Breast epithelium (tissue), 4 donors: ENCODE data around the gene TBRG4. TPM values are rescaled to one million over a fixed set of nuclear protein-coding genes. Genes with fewer than 3 reads are reported as not detected.

Experiments used
- DNase-seq, 2 donors: peaks; one replicate each; pipeline ENCODE4 v3.0.0-alpha.2; 2019; ENCODE audit warnings: low spot score in 2 of 2
- H3K27ac ChIP-seq, 2 donors: fragments of 200-600 bp; sonication (generic) in 1 of 2; one replicate each; pipeline ENCODE4 v1.5.1; 2016 to 2019; ENCODE audit warnings: mild to moderate bottlenecking in 1 of 2
- H3K27me3 ChIP-seq, 2 donors: fragments of 200-600 bp; sonication (generic) in 1 of 2; one replicate each; pipeline versions ENCODE4 v1.5.1 to v1.6.0; 2017 to 2019; ENCODE audit warnings: control low read depth in 1 of 2, mild to moderate bottlenecking in 1 of 2
- H3K36me3 ChIP-seq: fragments of 200-600 bp; one replicate; pipeline ENCODE4 v1.5.1; 2019
- H3K4me1 ChIP-seq, 2 donors: fragments of 200-600 bp; sonication (generic); one replicate each; pipeline ENCODE4 v1.5.1; 2016 to 2019; ENCODE audit warnings: control low read depth in 1 of 2
- H3K4me3 ChIP-seq, 3 donors: fragments of 200-600 bp; sonication (generic); 1 replicate in 2 of 3; 2 replicates in 1 of 3; pipeline ENCODE4 v1.5.1; 2016 to 2019; ENCODE audit warnings: mild to moderate bottlenecking in 3 of 3, moderate library complexity in 2 of 3
- H3K9me3 ChIP-seq, 2 donors: fragments of 200-600 bp; sonication (generic) in 1 of 2; one replicate each; pipeline ENCODE4 v1.5.1; 2016 to 2019; ENCODE audit warnings: control low read depth in 1 of 2
- CTCF ChIP-seq, 3 donors: fragments of 450-650 bp; IDR thresholded peaks; one replicate each; pipeline ENCODE4 v1.5.1; 2016 to 2017; ENCODE audit warnings: antibody characterized with exemption in 3 of 3, mild to moderate bottlenecking in 3 of 3, moderate library complexity in 3 of 3
- POLR2A ChIP-seq: fragments of 450-650 bp; IDR thresholded peaks from one replicate; pipeline ENCODE4 v1.6.1; 2016; ENCODE audit warnings: antibody characterized with exemption, mild to moderate bottlenecking, moderate library complexity
- POLR2AphosphoS5 ChIP-seq, 3 donors: sonication (generic); formaldehyde crosslinking; IDR thresholded peaks; one replicate each; pipeline ENCODE4 v1.6.1; 2017; ENCODE audit warnings: antibody characterized with exemption in 3 of 3
- intact Hi-C: fragments of 100-400 bp; cut with DNase I; formaldehyde crosslinking; loops from one replicate; pipeline ENCODE4 v1.15.1; 2023; ENCODE audit warnings: low total_unique reads
- total RNA-seq, 3 donors: library from RNA; depleted of rRNA; stranded (reverse); fragments of >200 nt; gene quantifications; one replicate each; pipeline ENCODE4 v1.1.0, GENCODE V29; 2016

TBRG4 gene
- total RNA-seq, 3 donors from 2014 or later: 37.9 to 63.8 (median 62.3) TPM

- H3K27me3 ChIP-seq: no peaks in the 10 kb centered on the region
- DNase-seq: no peak
- H3K27ac ChIP-seq: no peak overlapping the region
- H3K36me3 ChIP-seq: peaks cover 36% of the 10 kb centered on the region
- no peak overlapping the region for H3K4me3 ChIP-seq
- TF ChIP-seq CTCF (IDR thresholded peaks at IDR 0.05) (no peak), POLR2A (no peak), POLR2AphosphoS5 (IDR thresholded peaks at IDR 0.05) (no peak)
- no peaks in the 10 kb centered on the region for H3K9me3 ChIP-seq
- H3K4me1 ChIP-seq: no peaks in the 10 kb centered on the region
- intact Hi-C loops: no loop called here
These were observed 8.4 kb downstream of the TBRG4 start for GRCh38 chr7:45102785-45103712.

GRCh38 chr7:45101748-45102147, 9.7 kb downstream of the TBRG4 start:
- DNase-seq: no peak
- no peak for TF ChIP-seq POLR2AphosphoS5 (IDR thresholded peaks at IDR 0.05)
- TF ChIP-seq CTCF (IDR thresholded peaks at IDR 0.05): no peak
- TF ChIP-seq POLR2A: no peak
- intact Hi-C loops: no loop called here
- H3K4me3 ChIP-seq: no peak overlapping the region
- H3K27ac ChIP-seq: no peak overlapping the region
- no peaks in the 10 kb centered on the region for H3K4me1 ChIP-seq
- H3K27me3 ChIP-seq: no peaks in the 10 kb centered on the region
- no peaks in the 10 kb centered on the region for H3K9me3 ChIP-seq
- peaks cover 36% of the 10 kb centered on the region for H3K36me3 ChIP-seq

GRCh38 chr7:45100761-45101480, 10.6 kb downstream of the TBRG4 start:
- Histone ChIP-seq H3K27ac (no peak overlapping the region), H3K9me3 (no peaks in the 10 kb centered on the region), H3K27me3 (no peaks in the 10 kb centered on the region), H3K4me3 (no peak overlapping the region), H3K36me3 (peaks cover 36% of the 10 kb centered on the region), H3K4me1 (no peaks in the 10 kb centered on the region)
- TF ChIP-seq POLR2A (no peak), CTCF (IDR thresholded peaks at IDR 0.05) (no peak), POLR2AphosphoS5 (IDR thresholded peaks at IDR 0.05) (no peak)
- no peak for DNase-seq
- intact Hi-C loops: no loop called here

- Histone ChIP-seq H3K27me3 (no peaks in the 10 kb centered on the region), H3K36me3 (peaks cover 31% of the 10 kb centered on the region), H3K4me1 (no peaks in the 10 kb centered on the region), H3K27ac (no peak overlapping the region), H3K4me3 (no peak overlapping the region), H3K9me3 (no peaks in the 10 kb centered on the region)
- DNase-seq: no peak
- TF ChIP-seq CTCF (IDR thresholded peaks at IDR 0.05): no peak
- no peak for TF ChIP-seq POLR2A
- no peak for TF ChIP-seq POLR2AphosphoS5 (IDR thresholded peaks at IDR 0.05)
- intact Hi-C loops: no loop called here
These were observed 11.4 kb downstream of the TBRG4 start for GRCh38 chr7:45099891-45100760.
